ENCODE results near the gene TTLL11. TPM values are rescaled to one million over a fixed set of nuclear protein-coding genes. Genes with fewer than 3 reads are reported as not detected.

Gene TTLL11
- total RNA-seq, 1 experiment from 2014 or later, result 1.5 TPM

DNA sequence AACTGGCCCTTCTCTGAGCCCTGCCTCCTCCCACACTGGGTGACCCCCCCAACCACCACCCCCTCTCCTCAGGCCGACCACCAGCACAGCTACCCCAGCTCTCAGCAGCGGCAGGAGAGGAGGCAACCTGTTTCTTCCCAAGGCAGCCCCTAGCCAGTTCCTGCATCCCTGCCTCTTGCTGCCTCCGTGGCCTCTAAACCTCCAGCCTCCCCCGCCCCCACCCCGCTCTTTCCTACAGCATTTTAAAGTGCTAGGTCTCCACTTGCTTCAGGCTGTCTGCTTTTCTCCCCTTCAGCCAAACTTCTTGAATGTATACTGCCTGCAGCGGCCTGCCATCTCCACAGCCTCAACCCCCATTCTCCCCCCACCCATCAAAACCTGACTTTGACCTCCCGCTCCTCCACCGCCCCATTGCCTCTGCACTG lies 306.1 kb downstream of the TTLL11 start:
- Histone ChIP-seq H3K27ac (ENCODE audit: insufficient read length, low read depth, low read length) (no peak overlapping the region), H3K4me2 (ENCODE audit: insufficient read depth, insufficient read length, low read length) (no peak overlapping the region), H2BK15ac (ENCODE audit: low read depth, low read length) (no peak overlapping the region), H3K23me2 (ENCODE audit: insufficient read length, low read depth, low read length, poor library complexity, severe bottlenecking) (no peaks in the 10 kb centered on the region), H2AK5ac (ENCODE audit: insufficient read length, low read length) (no peak overlapping the region), H3K79me1 (ENCODE audit: insufficient read depth, low read depth, low read length, poor library complexity, severe bottlenecking) (no peaks in the 10 kb centered on the region), H3K9me3 (ENCODE audit: control insufficient read depth, low read depth, low read length) (no peaks in the 10 kb centered on the region), H2BK20ac (ENCODE audit: low read depth, low read length, poor library complexity, severe bottlenecking) (no peak overlapping the region), H3K4me1 (ENCODE audit: insufficient read depth, low read length) (peaks cover 2% of the 10 kb centered on the region; the same call in 1 of the 2 replicates), H2BK120ac (ENCODE audit: low read depth, low read length, poor library complexity, severe bottlenecking) (no peak overlapping the region), H3K79me2 (ENCODE audit: insufficient read depth, low read length) (no peaks in the 10 kb centered on the region), H4K20me1 (ENCODE audit: control insufficient read depth, insufficient read depth, insufficient read length) (no peaks in the 10 kb centered on the region), H4K8ac (replicated peaks; ENCODE audit: insufficient read length, low read depth, low read length) (no peak overlapping the region), H3K14ac (ENCODE audit: insufficient read depth, low read length) (no peak overlapping the region), H3K56ac (ENCODE audit: insufficient read length, low read depth, low read length) (no peak overlapping the region), H2BK5ac (ENCODE audit: insufficient read length, low read length) (no peak overlapping the region), H3K23ac (ENCODE audit: insufficient read length, low read depth, low read length) (no peak overlapping the region), H3K27me3 (ENCODE audit: insufficient read depth, low read length) (no peaks in the 10 kb centered on the region), H4K5ac (ENCODE audit: insufficient read length, low read depth, low read length) (no peak overlapping the region), H3T11ph (ENCODE audit: low read length) (no peak overlapping the region), H3K4ac (ENCODE audit: low read depth, low read length) (no peak overlapping the region), H2BK12ac (ENCODE audit: insufficient read length, low read depth, low read length) (no peak overlapping the region), H2AFZ (ENCODE audit: low read length) (no peak overlapping the region), H3K18ac (ENCODE audit: insufficient read length, low read depth, low read length) (no peak overlapping the region), H3K9ac (ENCODE audit: extremely low read depth, insufficient read length, low read length) (no peak overlapping the region), H4K91ac (ENCODE audit: insufficient read length, low read depth, low read length) (no peak overlapping the region)
- Mint-ChIP-seq H3K4me3 (no peak overlapping the region), H3K27me3 (ENCODE audit: low read depth) (peaks cover 5% of the 10 kb centered on the region), H3K4me1 (peaks cover 40 to 56% of the 10 kb centered on the region in 2 experiments), H3K27ac (peak overlapping the region in 2 of 3 experiments; percentile 79 to 83; a peak in 1 of 7 replicates), H3K36me3 (ENCODE audit: insufficient read depth in 1 of 3, low read depth in 3 of 3) (peaks cover 3 to 9% (median 7%) of the 10 kb centered on the region in 3 experiments; a peak in 6 of 7 replicates), H3K9me3 (peaks cover 2 to 6% of the 10 kb centered on the region in 2 experiments; a peak in 2 of 5 replicates)
- no CpG with 5 or more reads among the region's 8 CpGs for WGBS (ENCODE audit: extremely low coverage, insufficient read length, low lambda C conversion rate)
- DNase-seq, result peak; percentile 28
- TF ChIP-seq, protein P1, sequence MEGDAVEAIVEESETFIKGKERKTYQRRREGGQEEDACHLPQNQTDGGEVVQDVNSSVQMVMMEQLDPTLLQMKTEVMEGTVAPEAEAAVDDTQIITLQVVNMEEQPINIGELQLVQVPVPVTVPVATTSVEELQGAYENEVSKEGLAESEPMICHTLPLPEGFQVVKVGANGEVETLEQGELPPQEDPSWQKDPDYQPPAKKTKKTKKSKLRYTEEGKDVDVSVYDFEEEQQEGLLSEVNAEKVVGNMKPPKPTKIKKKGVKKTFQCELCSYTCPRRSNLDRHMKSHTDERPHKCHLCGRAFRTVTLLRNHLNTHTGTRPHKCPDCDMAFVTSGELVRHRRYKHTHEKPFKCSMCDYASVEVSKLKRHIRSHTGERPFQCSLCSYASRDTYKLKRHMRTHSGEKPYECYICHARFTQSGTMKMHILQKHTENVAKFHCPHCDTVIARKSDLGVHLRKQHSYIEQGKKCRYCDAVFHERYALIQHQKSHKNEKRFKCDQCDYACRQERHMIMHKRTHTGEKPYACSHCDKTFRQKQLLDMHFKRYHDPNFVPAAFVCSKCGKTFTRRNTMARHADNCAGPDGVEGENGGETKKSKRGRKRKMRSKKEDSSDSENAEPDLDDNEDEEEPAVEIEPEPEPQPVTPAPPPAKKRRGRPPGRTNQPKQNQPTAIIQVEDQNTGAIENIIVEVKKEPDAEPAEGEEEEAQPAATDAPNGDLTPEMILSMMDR (conservative IDR thresholded peaks at IDR 0.05), result no peak

Data from H9 (cell line).